ENCODE data around the gene DCAF6.
"Not testable (repeated sequence)": the region's sequence is repeated elsewhere in the genome, so short reads cannot be mapped to it uniquely, and the experiment has no call there.

DCAF6 gene

GRCh38 chr1:167936068-167936929 is at the start of gene DCAF6:
Gene DCAF6 (plus strand): TSS chr1:167936683. CDS start chr1:167936912, 229 bp downstream.
- peak; percentile 97 for DNase-seq

- not testable (repeated sequence) for DNase-seq
These were observed 49.3 kb upstream of the DCAF6 start for GRCh38 chr1:167887187-167887586.

- DNase-seq, result no peak
These were observed 46.1 kb upstream of the DCAF6 start for GRCh38 chr1:167890400-167890799.

- DNase-seq, result no peak
These were observed 42.7 kb upstream of the DCAF6 start for GRCh38 chr1:167893798-167894197.

GRCh38 chr1:167898578-167899222 is 37.8 kb upstream of the DCAF6 start:
- DNase-seq, result no peak

- DNase-seq, result no peak
These were observed 37.2 kb upstream of the DCAF6 start for GRCh38 chr1:167899253-167899681.

- DNase-seq, result no peak
These were observed 35.6 kb upstream of the DCAF6 start for GRCh38 chr1:167900907-167901306.

GRCh38 chr1:167904652-167905130 is 31.8 kb upstream of the DCAF6 start:
- no peak for DNase-seq

- no peak for DNase-seq
These were observed 31.3 kb upstream of the DCAF6 start for GRCh38 chr1:167905182-167905581.

- no peak for DNase-seq
These were observed 30.8 kb upstream of the DCAF6 start for GRCh38 chr1:167905671-167906070.

GRCh38 chr1:167909691-167910180 is 26.7 kb upstream of the DCAF6 start:
- no peak for DNase-seq

GRCh38 chr1:167910530-167910929 is 26.0 kb upstream of the DCAF6 start:
- no peak for DNase-seq

GRCh38 chr1:167911413-167911812 is 25.1 kb upstream of the DCAF6 start:
- no peak for DNase-seq

GRCh38 chr1:167912294-167912693 is 24.2 kb upstream of the DCAF6 start:
- DNase-seq, result no peak

- DNase-seq, result no peak
These were observed 22.5 kb upstream of the DCAF6 start, which contains the start of gene ADCY10 for GRCh38 chr1:167913895-167914496. Gene ADCY10 (minus strand): TSS chr1:167914134. CDS start chr1:167905140, 8,994 bp downstream.

GRCh38 chr1:167915569-167915968 is 20.9 kb upstream of the DCAF6 start:
- DNase-seq, result no peak

GRCh38 chr1:167916766-167917511 is 19.5 kb upstream of the DCAF6 start:
- DNase-seq, result no peak

GRCh38 chr1:167922023-167922422 is 14.5 kb upstream of the DCAF6 start:
- DNase-seq, result no peak

- no peak for DNase-seq
These were observed 13.8 kb upstream of the DCAF6 start for GRCh38 chr1:167922611-167923074.

- DNase-seq, result no peak
These were observed 13.0 kb upstream of the DCAF6 start for GRCh38 chr1:167923324-167924056.

- DNase-seq, result no peak
These were observed 12.4 kb upstream of the DCAF6 start for GRCh38 chr1:167924102-167924501.
